Stimulated activated CD4-positive, alpha-beta T cell treated with anti-CD3 and anti-CD28 coated beads, Interleukin-12 subunit alpha, Interleukin-12 subunit beta, amount 100 ng/mL, for 4 hours (primary cell): Measurements from ENCODE around the gene CCDC12.

ENCODE experiments used
- DNase-seq: peaks from one replicate; pipeline ENCODE4 v3.0.0-alpha.2; 2020

Gene CCDC12

GRCh38 chr3:46903341-46904302 lies 72.9 kb downstream of the CCDC12 start:
- no peak for DNase-seq

GRCh38 chr3:46902188-46902631 lies 74.3 kb downstream of the CCDC12 start:
- DNase-seq, result no peak

- DNase-seq, result no peak
These were observed 74.9 kb downstream of the CCDC12 start for GRCh38 chr3:46901591-46902187.

GRCh38 chr3:46901061-46901460 lies 75.5 kb downstream of the CCDC12 start:
- DNase-seq, result no peak

GRCh38 chr3:46900356-46900755 lies 76.2 kb downstream of the CCDC12 start:
- no peak for DNase-seq

GRCh38 chr3:46900007-46900292 lies 76.6 kb downstream of the CCDC12 start:
- DNase-seq, result no peak

GRCh38 chr3:46899151-46900006 lies 77.2 kb downstream of the CCDC12 start:
- DNase-seq, result no peak

GRCh38 chr3:46898321-46899150 lies 78.0 kb downstream of the CCDC12 start:
- no peak for DNase-seq

- no peak for DNase-seq
These were observed 78.7 kb downstream of the CCDC12 start for GRCh38 chr3:46897829-46898320.

- DNase-seq, result no peak
These were observed 79.5 kb downstream of the CCDC12 start for GRCh38 chr3:46897031-46897430.

GRCh38 chr3:46896386-46896785 lies 80.2 kb downstream of the CCDC12 start:
- no peak for DNase-seq

- DNase-seq, result no peak
These were observed 80.8 kb downstream of the CCDC12 start for GRCh38 chr3:46895761-46896160.

GRCh38 chr3:46895204-46895660 lies 81.3 kb downstream of the CCDC12 start:
- peak; percentile 77 for DNase-seq

- no peak for DNase-seq
These were observed 82.3 kb downstream of the CCDC12 start for GRCh38 chr3:46894256-46894655.

GRCh38 chr3:46893763-46894162 lies 82.8 kb downstream of the CCDC12 start:
- DNase-seq, result no peak

GRCh38 chr3:46893146-46893748 lies 83.3 kb downstream of the CCDC12 start:
- no peak for DNase-seq

- no peak for DNase-seq
These were observed 84.0 kb downstream of the CCDC12 start for GRCh38 chr3:46892285-46893145.

GRCh38 chr3:46891132-46891531 lies 85.4 kb downstream of the CCDC12 start:
- DNase-seq, result no peak

- no peak for DNase-seq
These were observed 86.4 kb downstream of the CCDC12 start for GRCh38 chr3:46890132-46890531.

- DNase-seq, result no peak
These were observed 87.0 kb downstream of the CCDC12 start for GRCh38 chr3:46889381-46890110.
